ENCODE data around the gene BBX.

- no peak for TF ChIP-seq POLR2A (IDR thresholded peaks at IDR 0.05; ENCODE audit: low read length)
- TF ChIP-seq GATA1 (IDR thresholded peaks at IDR 0.05; ENCODE audit: low read depth, low read length): no peak
These were observed 77.0 kb downstream of the BBX start for GRCh38 chr3:107599772-107600145.
